ENCODE data around the gene CDC42BPB.

CDC42BPB gene

DNA sequence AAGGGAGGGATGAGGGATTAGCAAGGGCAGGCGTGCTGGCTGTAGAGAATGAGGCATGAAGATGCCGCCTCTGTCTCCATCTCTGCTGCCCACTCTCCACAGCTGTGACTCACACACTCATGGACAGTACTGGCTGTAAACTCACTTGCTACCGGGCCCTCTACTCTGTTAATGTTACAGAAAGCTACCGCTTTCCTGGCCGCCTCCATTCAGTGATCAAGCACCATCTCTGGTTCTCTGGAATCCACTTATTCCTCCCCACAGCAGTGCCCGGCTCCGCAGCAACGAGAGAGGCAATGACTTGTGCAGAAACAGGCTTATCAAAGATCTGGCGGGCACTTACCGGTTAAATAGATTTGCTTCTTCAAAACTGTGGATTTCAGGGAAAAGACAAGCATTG, 100.1 kb downstream of the CDC42BPB start:
- no peak for DNase-seq

DNA sequence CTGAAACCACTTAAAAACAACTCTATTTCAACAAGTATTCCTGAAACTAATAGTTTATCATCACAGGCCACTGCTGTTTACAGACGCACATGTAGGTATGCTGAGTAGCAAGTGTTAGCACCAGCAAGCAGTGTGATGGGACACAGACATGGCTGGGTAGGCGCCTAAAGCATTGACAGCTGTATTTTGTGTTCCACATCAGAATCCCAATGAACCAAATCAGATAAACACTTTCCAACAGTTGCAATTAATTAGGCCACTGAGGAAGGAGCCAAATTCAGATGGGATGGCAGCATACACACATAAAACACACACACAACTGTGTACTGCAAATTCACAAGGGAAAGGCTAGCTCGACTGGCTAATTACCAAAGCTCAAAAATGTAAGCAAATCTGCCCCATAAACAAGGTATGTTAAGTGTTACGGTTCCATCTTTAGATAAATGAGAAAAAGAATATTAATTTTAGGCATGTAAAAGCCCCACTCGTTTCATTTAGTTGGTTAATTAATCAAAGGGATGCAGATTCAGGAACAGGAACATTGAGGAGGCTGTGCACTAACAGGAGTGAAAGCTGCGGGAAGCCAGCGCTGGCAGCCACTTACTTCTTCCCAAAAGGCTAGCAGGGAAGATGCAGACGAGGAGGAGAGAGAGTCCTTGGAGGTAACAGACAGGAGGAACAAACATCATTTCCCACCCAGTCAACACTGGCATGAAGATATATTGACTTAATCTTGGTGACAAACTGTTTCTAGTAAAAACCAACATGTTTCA, 101.5 kb downstream of the CDC42BPB start:
- no peak for DNase-seq

DNA sequence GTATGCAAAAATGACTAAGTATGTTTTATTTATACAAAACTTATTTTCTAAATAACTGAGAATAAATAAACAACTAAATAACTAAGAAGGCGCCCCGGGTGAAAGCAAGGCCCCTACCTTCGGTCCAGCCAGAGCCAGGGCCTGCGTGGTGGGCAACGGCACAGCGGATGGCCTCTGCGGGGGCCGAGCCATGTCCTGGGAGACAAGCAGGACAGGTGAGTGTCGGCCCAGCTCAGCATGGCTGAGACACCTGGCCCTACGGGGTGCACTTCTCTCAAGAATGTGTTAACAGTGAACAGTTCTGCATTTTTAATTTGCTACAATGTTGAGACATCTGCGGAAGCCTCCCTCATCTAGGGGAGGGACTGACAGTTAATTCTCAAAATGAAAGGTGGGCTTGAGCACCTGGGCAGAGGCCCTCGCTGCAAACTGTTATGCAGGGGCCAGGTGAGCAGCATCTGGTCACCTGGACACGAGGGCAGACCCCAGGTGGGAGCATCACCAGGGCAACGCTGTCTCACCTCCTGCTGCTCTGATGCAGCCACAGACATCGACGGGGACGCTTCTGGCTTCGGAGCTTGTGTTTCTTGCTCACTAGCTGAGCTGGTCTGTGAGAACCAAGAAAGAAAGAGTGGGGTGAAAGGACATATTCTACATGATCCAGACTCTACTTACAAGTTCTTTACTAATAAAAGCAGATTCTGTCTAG, 103.1 kb downstream of the CDC42BPB start:
- DNase-seq, result no peak

DNA sequence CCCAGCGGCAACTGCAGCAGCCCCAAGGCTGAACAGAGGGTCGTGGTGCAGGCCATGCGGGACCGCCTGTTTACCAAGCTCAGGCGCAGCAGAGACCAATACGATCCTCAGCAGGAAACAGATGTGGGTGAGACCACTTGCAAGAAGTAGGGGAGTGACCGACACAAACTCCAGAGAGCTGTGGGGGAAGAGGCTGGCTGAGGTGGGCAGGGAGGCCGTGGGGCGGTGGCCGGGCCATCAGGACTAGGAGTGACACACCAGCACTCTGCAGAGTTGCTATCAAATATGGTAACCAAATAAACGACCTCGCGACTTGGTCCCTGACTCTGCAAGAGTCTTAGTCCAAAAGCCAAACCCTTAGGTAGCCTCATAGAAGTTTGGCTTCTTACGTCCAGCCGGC, 104.2 kb downstream of the CDC42BPB start:
- DNase-seq, result no peak

DNA sequence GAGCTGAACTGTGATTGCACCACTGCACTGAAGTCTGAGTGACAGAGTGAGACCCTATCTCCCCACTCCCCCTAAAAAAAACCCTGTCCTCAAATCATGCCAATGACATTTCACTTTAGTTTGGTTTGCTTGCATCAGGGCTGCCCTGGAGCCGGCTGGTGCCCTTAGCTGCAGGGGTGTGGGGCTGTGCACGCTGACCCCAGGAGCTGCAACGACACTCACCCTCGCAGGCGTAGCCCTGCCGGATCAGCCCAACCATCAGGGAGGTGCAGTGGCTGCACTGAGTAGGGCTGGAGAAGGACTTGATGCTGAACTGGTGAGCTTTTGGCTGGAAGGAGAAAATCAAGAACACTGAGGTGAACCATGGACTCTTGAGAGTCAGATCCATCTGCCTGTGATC, 105.1 kb downstream of the CDC42BPB start:
- no peak for DNase-seq

DNA sequence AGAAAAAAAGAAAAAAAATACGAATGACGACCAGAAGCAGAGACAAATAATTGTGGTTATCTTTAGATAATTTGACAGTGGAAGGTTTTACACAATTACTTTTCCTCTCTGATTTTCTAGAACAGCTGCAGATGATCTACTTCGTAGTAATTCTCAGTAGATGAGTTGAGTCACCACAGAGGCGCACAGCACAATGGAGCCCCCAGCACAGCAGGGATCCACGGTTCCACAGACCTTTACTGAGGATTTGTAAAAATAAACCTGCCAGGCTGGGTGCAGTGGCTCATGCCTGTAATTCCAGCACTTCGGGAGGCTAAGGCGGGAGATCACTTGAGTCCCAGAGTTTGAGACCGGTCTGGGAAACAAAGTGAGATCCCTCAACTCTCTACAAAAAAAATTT, 105.5 kb downstream of the CDC42BPB start:
- DNase-seq, result no peak

DNA sequence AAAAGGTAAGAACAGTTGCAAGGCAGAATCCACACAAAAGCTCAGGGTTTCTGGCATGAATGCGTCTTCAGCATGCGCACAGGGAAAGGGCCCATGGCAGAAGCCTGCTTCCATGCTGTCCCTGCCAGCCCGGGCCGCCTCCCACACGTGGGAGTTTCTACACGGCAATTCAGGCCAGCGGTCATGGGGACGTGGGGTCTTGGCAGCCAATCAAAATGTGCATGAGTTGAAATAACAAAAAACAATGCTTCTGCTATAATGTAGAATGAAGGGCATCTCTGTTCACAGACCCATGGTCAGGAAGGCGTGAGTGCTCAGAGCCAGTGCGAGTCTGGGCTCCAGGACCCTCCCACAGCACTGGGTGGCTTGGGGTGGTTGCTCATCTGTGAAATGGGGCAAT, 106.3 kb downstream of the CDC42BPB start:
- DNase-seq, result no peak

DNA sequence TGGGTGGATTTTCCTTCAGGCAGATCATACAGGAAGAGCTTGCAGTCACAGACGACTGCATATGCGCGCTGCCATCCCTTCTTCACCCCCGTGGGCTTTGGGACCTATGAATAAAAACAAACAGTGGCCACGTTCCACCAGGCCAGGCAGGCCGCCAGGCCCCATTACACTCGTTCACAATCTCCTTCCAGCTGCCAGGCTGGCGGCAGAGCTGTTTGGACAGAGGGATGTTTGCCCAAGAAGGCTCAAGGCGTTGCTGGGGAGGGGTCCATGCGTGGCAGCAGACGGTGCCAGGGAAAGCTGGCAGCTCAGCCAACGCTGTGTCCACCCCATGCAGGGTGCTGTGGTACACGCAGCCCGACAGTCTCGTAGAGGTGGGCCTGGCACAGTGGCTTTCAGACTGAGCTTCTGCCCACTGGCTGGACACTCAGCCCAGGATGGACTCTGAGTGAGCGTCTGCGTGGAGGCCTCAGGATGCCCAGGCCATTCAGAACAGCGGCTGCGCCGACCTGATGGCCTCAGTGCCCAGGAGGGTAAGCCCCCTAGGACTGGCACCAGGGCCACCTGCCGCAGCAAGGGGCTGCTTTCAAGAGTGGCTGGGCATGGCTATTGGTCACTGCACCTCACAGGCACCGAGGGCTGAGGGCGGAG, 107.4 kb downstream of the CDC42BPB start:
- DNase-seq, result no peak

DNA sequence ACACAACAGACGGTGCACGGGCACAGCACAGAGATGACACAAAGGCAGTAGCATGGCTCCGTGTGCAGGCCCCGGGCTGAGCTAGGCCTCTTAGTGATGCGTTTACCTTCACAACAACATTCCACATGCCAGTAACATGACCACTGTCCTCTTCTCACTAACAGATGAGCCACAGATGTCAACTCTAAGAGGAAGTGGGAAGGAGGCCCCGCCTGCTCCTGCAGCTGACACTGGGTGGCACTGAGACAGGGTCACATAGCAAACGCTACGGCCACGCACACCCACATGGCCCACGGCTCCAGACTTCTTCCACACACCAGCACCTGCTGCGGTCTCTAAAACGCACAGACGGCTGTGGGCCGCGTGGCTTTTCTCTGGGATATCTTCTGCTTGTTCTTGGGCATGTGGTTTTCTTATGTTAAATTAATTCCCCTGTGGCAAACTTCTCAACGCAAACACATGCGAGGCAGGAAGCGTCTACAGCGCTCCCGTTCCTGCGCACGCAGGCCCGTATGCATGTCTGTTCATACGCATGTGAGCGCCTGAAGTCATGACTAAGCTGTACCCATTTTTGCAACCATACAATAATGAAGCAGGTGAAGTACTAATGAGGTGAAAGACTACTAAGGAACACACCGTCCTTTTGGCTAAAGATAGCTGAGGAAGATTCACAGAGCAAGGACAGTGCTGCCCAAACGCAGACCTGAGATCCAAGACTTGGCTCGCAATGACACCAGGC, 108.1 kb downstream of the CDC42BPB start:
- no peak for DNase-seq

DNA sequence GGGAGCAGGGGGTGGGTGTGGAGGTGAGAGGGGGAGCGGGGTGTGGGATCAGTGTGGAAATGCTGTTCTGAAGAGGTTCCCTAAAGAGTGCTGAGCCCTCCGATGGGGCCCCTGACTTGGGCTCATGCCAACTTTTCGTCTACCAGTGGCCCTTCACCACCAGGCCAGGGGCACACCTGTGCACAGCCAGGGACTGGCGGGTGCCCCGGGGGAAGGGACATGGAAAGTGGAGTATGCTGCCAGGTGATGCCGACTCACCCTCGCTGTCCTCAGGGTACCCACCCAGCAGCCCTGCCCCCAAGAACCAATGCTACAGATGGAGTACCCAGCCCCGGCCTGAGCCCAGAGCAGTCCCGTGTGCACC, 108.7 kb downstream of the CDC42BPB start:
- DNase-seq, result no peak

DNA sequence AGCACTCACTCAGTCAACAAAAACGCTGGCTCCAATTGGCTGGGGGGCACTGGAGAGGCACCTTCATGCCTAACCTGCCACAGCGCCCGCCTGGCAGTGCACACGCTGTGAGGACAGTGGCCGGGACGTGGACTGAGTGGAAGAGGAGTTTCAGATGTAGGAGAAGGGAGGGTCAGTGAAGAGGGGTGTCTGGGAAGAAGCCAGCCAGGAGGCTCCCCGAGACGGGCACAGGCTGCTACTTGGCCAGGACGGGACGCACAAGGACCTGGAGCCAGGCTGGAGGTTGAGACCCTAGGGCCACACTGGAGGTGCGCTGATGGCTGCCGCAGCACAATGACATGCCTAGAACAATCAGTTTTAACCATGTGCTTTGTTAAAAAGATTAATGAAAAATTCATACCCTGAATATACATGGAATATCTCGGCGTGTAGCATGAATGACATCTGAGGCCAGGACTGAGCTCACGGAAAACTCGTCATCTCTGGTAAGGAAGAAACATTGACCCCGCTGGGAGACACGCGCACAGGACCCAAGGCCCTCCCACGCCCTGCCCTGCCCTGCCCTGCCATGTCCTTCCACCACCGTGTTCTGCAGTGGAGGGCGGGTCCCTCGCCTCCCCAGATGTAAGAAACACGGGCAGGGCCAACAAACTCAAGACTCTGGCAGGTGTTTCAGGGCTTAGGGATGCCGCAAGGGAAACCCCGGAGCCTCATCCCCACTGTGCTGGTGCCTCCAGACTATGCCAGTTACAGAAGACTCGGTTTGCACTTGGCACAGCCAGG, 109.8 kb downstream of the CDC42BPB start:
- no peak for DNase-seq

DNA sequence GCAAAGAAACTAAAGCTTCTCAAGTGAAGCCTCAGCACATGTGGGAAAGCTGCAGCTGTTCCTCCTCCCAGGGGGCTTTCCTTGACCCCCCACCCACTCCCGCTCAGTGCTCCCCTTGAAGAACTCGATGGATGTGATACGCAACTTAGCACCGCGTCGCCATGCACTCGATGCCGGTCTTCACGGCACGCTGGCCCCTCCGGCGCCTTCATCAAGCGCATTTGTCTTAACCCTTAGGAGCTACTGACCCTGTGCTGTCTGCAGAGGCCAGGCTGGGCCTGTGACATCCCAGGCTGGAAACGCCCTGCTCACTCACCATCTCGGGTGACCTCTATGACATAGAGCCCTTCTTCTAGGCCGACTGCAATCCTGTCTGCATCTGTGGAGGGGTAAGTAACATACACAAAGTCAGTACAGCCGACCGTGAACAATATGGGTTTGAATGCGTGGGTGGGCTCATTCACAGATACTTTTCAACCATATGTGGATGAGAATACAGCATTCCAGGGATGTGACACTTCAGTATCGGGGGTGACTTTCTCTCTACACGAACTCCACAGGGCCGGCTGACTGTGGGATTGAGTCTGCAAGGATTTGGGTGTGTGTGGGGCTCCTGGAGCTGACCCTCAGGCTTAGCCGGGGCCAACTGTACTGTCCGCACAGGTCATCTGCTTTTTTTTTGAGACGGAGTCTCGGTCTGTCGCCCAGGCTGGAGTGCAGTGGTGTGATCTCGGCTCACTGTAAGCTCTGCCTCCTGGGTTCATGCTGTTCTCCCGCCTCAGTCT, 111.8 kb downstream of the CDC42BPB start:
- DNase-seq, result no peak

DNA sequence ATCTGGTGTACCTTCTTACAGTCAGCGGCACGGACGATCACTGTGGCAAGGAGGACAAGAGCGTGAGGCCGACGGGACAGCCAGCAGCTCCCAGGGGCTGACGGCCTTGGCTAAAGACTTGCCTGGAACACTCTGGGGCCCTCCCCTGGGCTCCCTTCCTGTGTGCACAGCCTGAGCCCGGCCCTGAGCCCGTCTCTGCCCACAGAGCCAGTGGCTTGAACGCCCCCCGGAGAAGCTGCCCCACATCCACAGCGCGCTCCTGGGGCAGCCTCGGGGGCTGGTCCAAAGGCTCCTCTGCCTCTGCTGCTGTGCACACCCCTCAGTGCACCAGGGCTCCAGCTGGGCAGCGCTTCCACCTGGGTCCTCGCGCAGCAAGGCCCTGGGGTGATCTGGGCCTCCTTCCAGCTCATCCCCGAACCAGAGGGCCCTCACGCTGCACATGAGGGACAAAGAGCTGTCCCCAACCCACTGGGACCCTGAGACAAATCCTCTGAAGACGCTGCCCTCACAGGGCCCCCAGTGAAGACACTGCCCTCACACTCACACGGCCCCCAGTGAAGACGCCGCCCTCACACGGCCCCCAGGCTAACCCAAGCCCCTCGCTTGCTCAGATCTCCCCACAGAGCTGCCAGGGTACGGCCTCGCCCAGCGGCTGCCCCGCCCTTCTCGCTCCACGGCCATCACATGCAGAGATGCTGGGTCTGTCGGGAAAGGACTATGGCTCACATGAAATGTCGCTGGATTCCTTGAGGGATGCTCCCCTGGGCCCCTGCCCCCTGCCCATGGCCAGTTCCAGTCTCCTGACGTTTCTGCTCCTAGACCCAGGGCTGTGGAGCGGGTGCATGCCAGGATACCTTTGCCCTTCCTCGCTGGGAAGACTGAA, 112.7 kb downstream of the CDC42BPB start:
- DNase-seq, result no peak

DNA sequence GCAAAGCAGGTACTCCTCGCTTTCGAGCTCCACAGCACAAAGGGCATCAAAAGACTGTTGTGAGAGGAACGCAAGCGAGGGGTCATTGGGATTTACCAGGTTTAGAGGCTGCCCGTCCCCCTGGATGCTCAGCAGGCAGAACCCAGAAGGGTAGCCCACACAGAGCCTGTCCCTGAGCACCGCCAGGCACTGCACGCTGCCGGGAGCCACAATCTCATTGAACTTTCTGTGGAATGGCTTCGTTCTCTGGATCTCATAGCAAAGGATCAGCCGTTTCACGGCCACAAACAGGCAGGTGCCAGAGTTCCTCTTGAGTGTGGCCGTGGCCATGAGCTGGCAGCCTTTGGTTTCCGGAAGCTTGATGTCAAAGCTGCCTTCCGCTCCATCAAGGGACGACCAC, 113.4 kb downstream of the CDC42BPB start:
- DNase-seq, result no peak

DNA sequence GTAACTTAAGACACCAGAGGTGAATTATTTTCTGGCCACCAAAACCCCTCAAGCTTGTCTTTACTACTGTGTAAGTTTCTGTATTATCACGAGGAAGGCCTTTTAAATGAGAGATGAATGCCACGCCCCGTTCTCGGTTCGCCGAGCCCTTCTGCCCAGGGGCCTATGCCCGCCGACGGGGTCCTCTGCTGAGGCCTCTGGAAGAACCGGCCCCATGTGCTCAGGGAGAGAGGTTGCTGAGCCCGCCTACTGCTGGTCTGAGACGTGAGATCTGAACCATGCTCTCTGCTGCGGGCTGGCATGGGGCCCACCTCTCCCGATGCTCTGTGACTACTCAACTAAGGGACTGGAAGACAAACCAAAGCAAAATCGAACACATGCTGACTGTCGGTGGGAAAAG, 113.9 kb downstream of the CDC42BPB start:
- DNase-seq, result no peak

DNA sequence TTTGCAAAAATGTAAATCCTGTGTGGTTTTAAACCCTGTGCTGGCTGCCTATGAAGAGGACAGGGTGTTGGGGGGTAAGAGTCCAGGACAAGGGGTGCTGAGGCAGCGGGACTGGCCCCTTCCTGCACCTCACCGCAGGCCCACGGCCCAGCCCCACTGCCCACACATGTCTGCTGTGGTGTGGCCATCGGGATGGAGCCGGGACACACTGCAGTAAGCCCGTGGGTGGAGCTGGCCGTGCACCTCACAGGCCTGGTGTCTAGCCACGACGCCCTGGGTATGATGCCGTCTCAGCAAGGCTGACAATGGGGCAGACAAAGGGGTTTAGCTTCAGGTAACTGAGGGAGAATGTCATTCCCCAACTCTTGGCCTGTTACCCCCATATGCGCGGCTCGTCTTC, 115.3 kb downstream of the CDC42BPB start:
- DNase-seq, result no peak

DNA sequence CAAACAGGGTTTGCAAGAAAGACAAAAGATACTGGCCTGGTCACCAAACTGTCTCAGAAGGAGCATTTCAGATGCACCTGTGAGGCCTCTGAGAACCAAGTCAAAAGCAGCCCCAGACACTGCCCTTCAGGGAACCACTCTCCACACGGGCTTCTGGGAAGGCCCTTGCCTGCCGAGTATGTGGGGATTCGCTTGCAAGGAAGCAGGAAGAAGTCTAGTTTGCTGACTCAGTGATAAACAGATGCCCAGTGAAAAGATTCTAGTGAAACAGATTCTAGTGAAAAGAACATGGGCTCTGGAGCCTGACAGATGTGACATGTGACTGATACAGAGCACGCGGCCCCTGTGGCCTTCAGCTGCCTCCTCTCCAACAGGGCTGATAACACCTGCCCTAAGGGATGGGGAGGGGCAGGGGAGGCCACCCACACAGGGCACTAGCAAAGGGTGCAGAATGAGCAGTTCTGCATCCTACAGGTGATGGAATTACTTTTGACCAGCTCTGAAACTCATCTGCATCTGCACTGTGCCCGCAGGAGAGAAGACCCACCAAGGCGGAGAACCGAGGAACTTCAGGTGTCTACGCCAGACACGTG, 115.8 kb downstream of the CDC42BPB start:
- DNase-seq, result no peak

DNA sequence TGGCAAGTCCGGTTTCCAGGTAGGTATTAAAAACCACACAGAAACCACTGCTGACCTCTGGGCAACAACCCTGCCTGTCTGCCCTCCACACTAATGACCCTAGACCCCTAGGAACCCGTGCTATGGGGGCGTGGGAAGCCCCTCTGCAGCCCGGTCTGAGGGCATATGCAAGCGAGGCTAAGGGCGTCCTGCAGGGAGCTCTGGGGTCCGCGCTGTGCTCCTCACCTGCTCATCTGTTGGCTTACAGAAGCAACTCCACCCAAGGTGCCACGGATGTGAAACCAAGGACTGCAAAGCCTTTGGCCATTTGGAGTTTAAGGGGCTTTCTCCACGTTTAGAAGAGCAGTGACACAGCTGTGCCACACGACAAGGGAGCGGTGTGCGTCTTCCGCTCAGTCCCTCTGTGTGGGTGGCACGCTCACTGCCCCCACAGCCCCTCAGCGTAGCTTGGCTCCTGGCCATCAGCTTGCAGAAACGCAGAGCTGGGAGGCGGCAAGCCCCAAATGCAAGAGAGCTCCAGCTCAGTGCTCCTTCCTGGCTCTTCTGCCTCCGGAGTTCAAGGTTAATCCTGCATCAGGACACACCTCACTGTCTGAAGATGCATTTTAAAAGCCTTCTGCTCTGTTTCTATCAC, 116.5 kb downstream of the CDC42BPB start:
- DNase-seq, result no peak

DNA sequence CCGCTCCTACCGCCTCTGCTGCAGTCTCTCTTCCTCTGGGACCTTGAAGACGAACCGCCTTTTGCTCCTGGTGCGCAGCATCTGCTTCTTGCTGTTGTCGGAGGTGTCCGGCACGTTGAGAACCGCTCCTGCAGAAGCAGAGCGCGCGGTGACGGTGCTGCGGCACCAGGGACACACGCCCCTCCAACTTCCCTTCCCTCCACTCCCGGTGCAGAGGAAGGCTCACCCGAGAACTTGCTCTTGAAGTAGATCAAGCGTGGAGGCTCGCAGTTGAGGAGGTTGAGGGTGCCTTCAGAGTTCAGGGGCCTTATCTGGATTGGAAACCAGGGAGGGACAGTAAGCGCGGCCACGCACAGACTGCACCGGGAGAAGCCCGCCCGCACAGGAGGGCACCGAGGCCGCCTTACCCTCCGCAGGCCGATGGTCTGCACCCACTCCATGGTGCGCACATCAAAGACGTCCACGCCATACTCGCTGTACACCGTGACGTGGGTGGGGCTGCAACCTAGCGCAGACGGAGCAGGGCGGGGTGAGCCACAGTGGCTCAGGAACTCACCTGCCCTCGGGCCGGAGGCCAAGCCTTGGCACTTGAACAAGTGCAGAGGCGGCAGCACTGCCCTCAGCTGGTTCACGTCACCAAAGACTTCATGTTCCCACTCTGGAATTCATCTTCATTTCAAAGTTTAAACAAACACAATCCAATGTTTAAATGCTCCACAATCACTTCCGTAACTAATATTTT, 117.4 kb downstream of the CDC42BPB start:
- no peak for DNase-seq
